Measurements from ENCODE around the gene RPL29. TPM values are rescaled to one million over a fixed set of nuclear protein-coding genes. Genes with fewer than 3 reads are reported as not detected.

RPL29 gene
- total and polyA plus RNA-seq, 9 donors = 2,497 to 3,484 (median 2,953) TPM

DNA sequence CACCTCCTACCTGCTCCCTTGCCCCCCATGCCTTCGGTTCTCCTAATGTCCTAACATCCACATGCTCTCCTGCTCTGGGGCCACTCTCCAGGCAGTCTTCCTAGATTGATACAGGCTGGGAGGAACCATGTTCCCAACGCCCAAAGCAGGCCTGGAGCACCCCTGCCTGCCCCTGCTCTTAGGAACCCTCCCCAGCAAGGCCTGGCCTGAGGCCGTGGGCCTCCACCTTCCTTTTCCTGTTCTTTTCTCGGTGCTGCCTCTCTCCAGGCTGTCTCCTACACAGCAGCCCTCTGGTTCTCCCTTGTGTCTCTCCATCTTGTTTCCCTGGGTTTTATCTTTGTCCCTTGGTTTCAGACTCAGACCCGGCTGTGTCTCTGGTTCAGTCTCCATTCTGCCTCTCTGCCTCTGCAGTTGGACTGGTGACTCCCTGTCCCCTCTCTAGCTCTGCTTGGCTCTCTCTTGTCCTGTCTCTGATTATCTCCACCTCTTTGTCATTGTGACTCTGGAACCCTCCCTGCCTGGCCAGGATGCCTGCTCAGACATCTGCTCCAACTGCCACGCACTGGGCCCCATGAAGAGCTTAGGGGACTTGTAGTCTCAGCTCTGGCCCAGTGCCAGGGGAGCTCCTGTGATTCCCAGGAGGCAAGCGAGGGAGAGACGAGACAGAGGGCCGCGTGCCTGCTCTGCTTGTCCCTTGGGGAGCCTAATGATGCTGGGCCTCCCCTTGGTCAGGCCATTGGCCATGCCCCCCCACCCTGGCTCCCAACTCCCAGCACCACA is 26.0 kb upstream of the RPL29 start:
- H3K27ac ChIP-seq (ENCODE audit: low read length) = no peak overlapping the region
- DNase-seq = peak; percentile 68
- H3K9me3 ChIP-seq (replicated peaks; ENCODE audit: control insufficient read depth, low read depth, low read length) = no peaks in the 10 kb centered on the region
- no peak overlapping the region for H3K4me3 ChIP-seq (ENCODE audit: low read length)
- no peaks in the 10 kb centered on the region for H3K36me3 ChIP-seq (ENCODE audit: control insufficient read depth, insufficient read depth, low read length)
- H3K27me3 ChIP-seq (ENCODE audit: control insufficient read depth, insufficient read depth, low read length) = no peaks in the 10 kb centered on the region
- H3K4me1 ChIP-seq (ENCODE audit: control insufficient read depth, insufficient read depth, low read length) = peaks cover 88% of the 10 kb centered on the region
- WGBS (ENCODE audit: insufficient coverage) = 45% methylated on average over 8 of the region's 10 CpGs

GRCh38 chr3:52020796-52021195 is 25.1 kb upstream of the RPL29 start:
- no peak overlapping the region for H3K27ac ChIP-seq (ENCODE audit: low read length)
- no peaks in the 10 kb centered on the region for H3K36me3 ChIP-seq (ENCODE audit: control insufficient read depth, insufficient read depth, low read length)
- H3K4me3 ChIP-seq (ENCODE audit: low read length) = no peak overlapping the region
- DNase-seq = no peak
- 27% methylated on average over 3 of the region's 7 CpGs for WGBS (ENCODE audit: insufficient coverage)
- H3K4me1 ChIP-seq (ENCODE audit: control insufficient read depth, insufficient read depth, low read length) = peaks cover 87% of the 10 kb centered on the region
- no peaks in the 10 kb centered on the region for H3K27me3 ChIP-seq (ENCODE audit: control insufficient read depth, insufficient read depth, low read length)
- H3K9me3 ChIP-seq (replicated peaks; ENCODE audit: control insufficient read depth, low read depth, low read length) = no peaks in the 10 kb centered on the region

DNA sequence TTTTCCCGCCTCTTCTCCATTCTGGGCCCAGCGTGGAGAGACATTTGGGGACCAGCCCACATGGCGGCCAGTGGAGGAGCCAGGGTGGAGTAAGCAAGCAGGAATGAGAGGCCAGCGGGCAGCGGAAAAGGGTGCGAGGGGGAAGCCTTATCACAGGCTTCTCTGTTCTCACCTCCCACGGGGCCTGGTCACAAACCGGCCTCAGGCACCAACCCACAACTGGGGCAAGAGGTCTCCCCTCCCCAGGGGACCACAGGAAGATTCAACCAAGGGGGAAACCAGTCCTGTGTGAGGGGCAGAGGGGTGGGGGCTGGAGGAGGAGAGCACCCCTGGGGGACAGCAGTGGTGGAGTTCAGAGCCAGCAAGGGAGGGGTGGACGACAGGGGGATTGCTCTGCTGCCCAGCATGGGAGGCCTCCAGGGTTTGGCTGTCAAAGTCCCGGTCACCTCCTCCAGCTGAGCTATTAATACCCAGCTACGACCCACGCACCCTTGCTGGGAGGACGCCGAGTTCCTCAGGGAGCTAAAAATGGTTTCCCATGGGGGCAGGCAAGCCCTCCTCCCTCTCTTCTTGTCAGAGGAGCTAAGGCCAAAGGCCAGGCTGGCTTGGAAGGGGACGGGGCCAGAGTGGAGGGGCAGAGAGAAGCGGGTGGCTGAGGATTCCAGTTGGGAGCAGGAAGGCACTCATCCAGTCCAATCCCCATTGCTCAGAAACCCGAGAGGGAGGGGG is 23.8 kb upstream of the RPL29 start:
- Histone ChIP-seq H3K27me3 (ENCODE audit: control insufficient read depth, insufficient read depth, low read length) (no peaks in the 10 kb centered on the region), H3K9me3 (replicated peaks; ENCODE audit: control insufficient read depth, low read depth, low read length) (no peaks in the 10 kb centered on the region), H3K27ac (ENCODE audit: low read length) (peak overlapping the region; percentile 51), H3K4me1 (ENCODE audit: control insufficient read depth, insufficient read depth, low read length) (peaks cover 76% of the 10 kb centered on the region), H3K36me3 (ENCODE audit: control insufficient read depth, insufficient read depth, low read length) (no peaks in the 10 kb centered on the region), H3K4me3 (ENCODE audit: low read length) (no peak overlapping the region)
- no peak for DNase-seq
- 74% methylated on average over 3 of the region's 17 CpGs for WGBS (ENCODE audit: insufficient coverage)

GRCh38 chr3:52018319-52019000 is 22.8 kb upstream of the RPL29 start:
- Histone ChIP-seq H3K27me3 (ENCODE audit: control insufficient read depth, insufficient read depth, low read length) (no peaks in the 10 kb centered on the region), H3K4me3 (ENCODE audit: low read length) (no peak overlapping the region), H3K4me1 (ENCODE audit: control insufficient read depth, insufficient read depth, low read length) (peaks cover 67% of the 10 kb centered on the region), H3K9me3 (replicated peaks; ENCODE audit: control insufficient read depth, low read depth, low read length) (no peaks in the 10 kb centered on the region), H3K36me3 (ENCODE audit: control insufficient read depth, insufficient read depth, low read length) (no peaks in the 10 kb centered on the region), H3K27ac (ENCODE audit: low read length) (no peak overlapping the region)
- WGBS (ENCODE audit: insufficient coverage) = 84% methylated on average over 21 of the region's 21 CpGs
- no peak for DNase-seq

GRCh38 chr3:52017586-52017985 is 21.9 kb upstream of the RPL29 start:
- H3K4me3 ChIP-seq (ENCODE audit: low read length) = no peak overlapping the region
- peak overlapping the region; percentile 59 for H3K27ac ChIP-seq (ENCODE audit: low read length)
- 35% methylated on average over 8 of the region's 11 CpGs for WGBS (ENCODE audit: insufficient coverage)
- H3K9me3 ChIP-seq (replicated peaks; ENCODE audit: control insufficient read depth, low read depth, low read length) = no peaks in the 10 kb centered on the region
- peak; percentile 71 for DNase-seq
- H3K4me1 ChIP-seq (ENCODE audit: control insufficient read depth, insufficient read depth, low read length) = peaks cover 64% of the 10 kb centered on the region
- no peaks in the 10 kb centered on the region for H3K36me3 ChIP-seq (ENCODE audit: control insufficient read depth, insufficient read depth, low read length)
- no peaks in the 10 kb centered on the region for H3K27me3 ChIP-seq (ENCODE audit: control insufficient read depth, insufficient read depth, low read length)

DNA sequence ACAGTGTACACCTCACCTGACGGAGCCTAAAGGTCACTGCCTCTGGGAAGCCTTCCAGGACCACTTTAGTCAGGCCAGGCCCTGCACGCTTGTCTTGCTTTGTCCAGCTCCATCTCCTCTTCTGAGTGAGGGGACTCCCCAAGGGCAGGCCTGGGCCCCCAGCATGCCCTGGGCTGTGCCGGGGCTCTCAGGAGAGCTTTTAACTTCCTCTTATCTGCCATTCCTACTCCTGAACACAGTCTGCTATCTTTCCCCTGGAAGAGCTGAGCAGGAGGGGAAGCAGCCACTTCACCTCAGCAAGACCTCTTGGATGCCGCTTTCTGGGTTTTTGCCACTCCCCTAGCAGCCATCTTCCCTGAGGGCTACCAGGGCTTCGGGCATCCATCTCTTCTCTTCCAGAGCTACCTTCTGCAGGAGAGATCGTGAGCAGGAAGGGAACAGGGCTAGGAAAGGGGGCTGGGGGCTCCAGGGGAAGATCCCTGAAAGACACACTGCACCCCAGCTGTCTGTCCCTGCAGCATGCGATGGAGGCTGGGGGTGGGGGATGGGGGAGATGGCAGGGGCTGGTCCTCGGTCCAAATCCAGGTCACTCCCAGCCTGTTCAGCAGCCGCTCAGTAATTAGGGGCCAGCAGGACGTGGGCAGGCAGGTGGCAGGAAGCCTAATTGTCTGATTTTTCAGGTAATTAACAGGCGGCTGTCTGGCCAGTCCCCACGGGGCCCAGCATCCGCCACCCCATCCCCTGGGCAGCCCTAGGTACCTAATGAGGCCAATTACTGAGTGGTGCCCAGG is 19.9 kb upstream of the RPL29 start:
- peaks cover 45% of the 10 kb centered on the region for H3K4me1 ChIP-seq (ENCODE audit: control insufficient read depth, insufficient read depth, low read length)
- 75% methylated on average over 11 of the region's 13 CpGs for WGBS (ENCODE audit: insufficient coverage)
- H3K27ac ChIP-seq (ENCODE audit: low read length) = no peak overlapping the region
- no peak overlapping the region for H3K4me3 ChIP-seq (ENCODE audit: low read length)
- H3K36me3 ChIP-seq (ENCODE audit: control insufficient read depth, insufficient read depth, low read length) = no peaks in the 10 kb centered on the region
- H3K9me3 ChIP-seq (replicated peaks; ENCODE audit: control insufficient read depth, low read depth, low read length) = no peaks in the 10 kb centered on the region
- no peak for DNase-seq
- H3K27me3 ChIP-seq (ENCODE audit: control insufficient read depth, insufficient read depth, low read length) = no peaks in the 10 kb centered on the region

- Histone ChIP-seq H3K9me3 (replicated peaks; ENCODE audit: control insufficient read depth, low read depth, low read length) (no peaks in the 10 kb centered on the region), H3K4me1 (ENCODE audit: control insufficient read depth, insufficient read depth, low read length) (peaks cover 35% of the 10 kb centered on the region), H3K4me3 (ENCODE audit: low read length) (no peak overlapping the region), H3K36me3 (ENCODE audit: control insufficient read depth, insufficient read depth, low read length) (no peaks in the 10 kb centered on the region), H3K27me3 (ENCODE audit: control insufficient read depth, insufficient read depth, low read length) (no peaks in the 10 kb centered on the region), H3K27ac (ENCODE audit: low read length) (no peak overlapping the region)
- 80% methylated on average over 6 of the region's 8 CpGs for WGBS (ENCODE audit: insufficient coverage)
- DNase-seq = no peak
These were observed 18.9 kb upstream of the RPL29 start for GRCh38 chr3:52014613-52015012.

GRCh38 chr3:52013802-52014598 is 18.3 kb upstream of the RPL29 start:
- Histone ChIP-seq H3K36me3 (ENCODE audit: control insufficient read depth, insufficient read depth, low read length) (no peaks in the 10 kb centered on the region), H3K27me3 (ENCODE audit: control insufficient read depth, insufficient read depth, low read length) (no peaks in the 10 kb centered on the region), H3K9me3 (replicated peaks; ENCODE audit: control insufficient read depth, low read depth, low read length) (no peaks in the 10 kb centered on the region), H3K4me1 (ENCODE audit: control insufficient read depth, insufficient read depth, low read length) (peaks cover 29% of the 10 kb centered on the region), H3K27ac (ENCODE audit: low read length) (no peak overlapping the region), H3K4me3 (ENCODE audit: low read length) (no peak overlapping the region)
- DNase-seq = no peak
- 78% methylated on average over 6 of the region's 6 CpGs for WGBS (ENCODE audit: insufficient coverage)

GRCh38 chr3:52012699-52013098 is 17.0 kb upstream of the RPL29 start:
- H3K36me3 ChIP-seq (ENCODE audit: control insufficient read depth, insufficient read depth, low read length) = no peaks in the 10 kb centered on the region
- peaks cover 23% of the 10 kb centered on the region for H3K4me1 ChIP-seq (ENCODE audit: control insufficient read depth, insufficient read depth, low read length)
- WGBS (ENCODE audit: insufficient coverage) = 62% methylated on average over 7 of the region's 7 CpGs
- H3K9me3 ChIP-seq (replicated peaks; ENCODE audit: control insufficient read depth, low read depth, low read length) = no peaks in the 10 kb centered on the region
- H3K27ac ChIP-seq (ENCODE audit: low read length) = no peak overlapping the region
- no peak for DNase-seq
- no peak overlapping the region for H3K4me3 ChIP-seq (ENCODE audit: low read length)
- H3K27me3 ChIP-seq (ENCODE audit: control insufficient read depth, insufficient read depth, low read length) = no peaks in the 10 kb centered on the region

Measured in muscle of leg (tissue), 11 donors.